Fibroblast of gingiva (primary cell): ENCODE measurements around the gene LGALS4.
A peak's percentile ranks its signal among the peaks of the same experiment; 100 is the strongest.
"Not testable (repeated sequence)": the region's sequence is repeated elsewhere in the genome, so short reads cannot be mapped to it uniquely, and the experiment has no call there.

Source experiments
- DNase-seq: peaks from one replicate; pipeline ENCODE4 v3.0.0-alpha.2; 2011; ENCODE audit warnings: low read depth

LGALS4 gene

GRCh38 chr19:38770228-38770948, 42.4 kb downstream of the LGALS4 start:
- not testable (repeated sequence) for DNase-seq

- peak; percentile 74 for DNase-seq
Observed at GRCh38 chr19:38769635-38770211, 43.0 kb downstream of the LGALS4 start.

GRCh38 chr19:38766276-38767047, 46.3 kb downstream of the LGALS4 start:
- DNase-seq, result no peak

GRCh38 chr19:38765214-38765613, 47.5 kb downstream of the LGALS4 start:
- no peak for DNase-seq

- DNase-seq, result no peak
Observed at GRCh38 chr19:38763795-38764220, 48.9 kb downstream of the LGALS4 start.

GRCh38 chr19:38761884-38762389, 50.8 kb downstream of the LGALS4 start:
- not testable (repeated sequence) for DNase-seq

GRCh38 chr19:38760805-38761517, 51.8 kb downstream of the LGALS4 start:
- not testable (repeated sequence) for DNase-seq

- no peak for DNase-seq
Observed at GRCh38 chr19:38759590-38760003, 53.1 kb downstream of the LGALS4 start.

- not testable (repeated sequence) for DNase-seq
Observed at GRCh38 chr19:38754196-38754595, 58.5 kb downstream of the LGALS4 start.

- not testable (repeated sequence) for DNase-seq
Observed at GRCh38 chr19:38753783-38754182, 59.0 kb downstream of the LGALS4 start.
